SK-N-MC (cell line): ENCODE results near the gene C19orf81.

Source experiments
- DNase-seq: peaks from one replicate; pipeline ENCODE4 v3.0.0-alpha.2; 2011; ENCODE audit warnings: low read depth, low spot score
- H3K27ac ChIP-seq: fragments of 200-600 bp; sonication (generic); 2 replicates; pipeline ENCODE4 v1.5.1; 2016; ENCODE audit warnings: mixed run types
- H3K36me3 ChIP-seq: fragments of 200-600 bp; sonication (generic); 2 replicates; pipeline ENCODE4 v1.6.1; 2017; ENCODE audit warnings: antibody characterized with exemption, low read length, mixed read lengths; ENCODE audit not compliant: insufficient read depth
- H3K4me3 ChIP-seq: fragments of 200-600 bp; sonication (generic); 2 replicates; pipeline ENCODE4 v1.5.1; 2016
- H3K9ac ChIP-seq: fragments of 200-600 bp; sonication (generic); 2 replicates; pipeline ENCODE4 v1.8.0; 2017; ENCODE audit warnings: mixed run types, mixed read lengths; ENCODE audit not compliant: insufficient read length
- H3K9me3 ChIP-seq: fragments of 200-600 bp; sonication (generic); 2 replicates; pipeline ENCODE4 v1.6.1; 2017; ENCODE audit warnings: low read depth, mild to moderate bottlenecking, antibody characterized with exemption, low read length, moderate library complexity, mixed read lengths
- EZH2 ChIP-seq: fragments of 200-600 bp; sonication (generic); IDR thresholded peaks from one replicate; pipeline ENCODE4 v1.6.1; 2017; ENCODE audit warnings: antibody characterized with exemption
- FOXP2 ChIP-seq: optimal IDR thresholded peaks from 2 replicates; pipeline ENCODE3; 2011; ENCODE audit warnings: mild to moderate bottlenecking, moderate library complexity; ENCODE audit not compliant: insufficient read depth; ENCODE audit errors: extremely low read length, control extremely low read depth
- POLR2AphosphoS5 ChIP-seq: IDR thresholded peaks from 2 replicates; pipeline ENCODE4 v1.6.1; 2012; ENCODE audit warnings: mild to moderate bottlenecking, low read depth, low read length, borderline replicate concordance

C19orf81 gene

GRCh38 chr19:50628146-50628545, 21.1 kb upstream of the C19orf81 start:
- H3K9me3 ChIP-seq, result no peaks in the 10 kb centered on the region
- no peak overlapping the region for H3K4me3 ChIP-seq
- TF ChIP-seq EZH2, result no peak
- TF ChIP-seq POLR2AphosphoS5, result no peak
- TF ChIP-seq FOXP2, result no peak
- H3K36me3 ChIP-seq, result no peaks in the 10 kb centered on the region
- no peak overlapping the region for H3K9ac ChIP-seq
- H3K27ac ChIP-seq, result no peak overlapping the region
- no peak for DNase-seq

- H3K36me3 ChIP-seq, result no peaks in the 10 kb centered on the region
- no peak overlapping the region for H3K4me3 ChIP-seq
- no peak overlapping the region for H3K9ac ChIP-seq
- no peak overlapping the region for H3K27ac ChIP-seq
- no peak for TF ChIP-seq EZH2
- no peak for TF ChIP-seq POLR2AphosphoS5
- TF ChIP-seq FOXP2, result no peak
- no peak for DNase-seq
- peaks cover 3% of the 10 kb centered on the region; the same call in 1 of the 2 replicates for H3K9me3 ChIP-seq
Measured at GRCh38 chr19:50628551-50628950, 20.7 kb upstream of the C19orf81 start.

- TF ChIP-seq POLR2AphosphoS5 (no peak), FOXP2 (no peak), EZH2 (no peak)
- Histone ChIP-seq H3K4me3 (no peak overlapping the region), H3K9ac (no peak overlapping the region), H3K27ac (no peak overlapping the region), H3K36me3 (no peaks in the 10 kb centered on the region), H3K9me3 (peaks cover 7% of the 10 kb centered on the region; the same call in 1 of the 2 replicates)
- DNase-seq, result no peak
Measured at GRCh38 chr19:50629194-50629593, 20.1 kb upstream of the C19orf81 start.

GRCh38 chr19:50629801-50630200, 19.4 kb upstream of the C19orf81 start:
- DNase-seq, result no peak
- no peak overlapping the region for H3K27ac ChIP-seq
- H3K9ac ChIP-seq, result no peak overlapping the region
- peaks cover 7% of the 10 kb centered on the region; the same call in 1 of the 2 replicates for H3K9me3 ChIP-seq
- no peaks in the 10 kb centered on the region for H3K36me3 ChIP-seq
- no peak overlapping the region for H3K4me3 ChIP-seq
- TF ChIP-seq FOXP2 (no peak), POLR2AphosphoS5 (no peak), EZH2 (no peak)

GRCh38 chr19:50632151-50632835, 17.0 kb upstream of the C19orf81 start:
- Histone ChIP-seq H3K27ac (no peak overlapping the region), H3K9me3 (peaks cover 7% of the 10 kb centered on the region; the same call in 1 of the 2 replicates), H3K9ac (no peak overlapping the region), H3K36me3 (no peaks in the 10 kb centered on the region), H3K4me3 (no peak overlapping the region)
- TF ChIP-seq POLR2AphosphoS5 (no peak), EZH2 (no peak), FOXP2 (no peak)
- no peak for DNase-seq

- H3K9me3 ChIP-seq, result peaks cover 7% of the 10 kb centered on the region; the same call in 1 of the 2 replicates
- no peak for TF ChIP-seq EZH2
- no peak for TF ChIP-seq FOXP2
- no peak for TF ChIP-seq POLR2AphosphoS5
- DNase-seq, result no peak
Measured at GRCh38 chr19:50633359-50633758, 15.9 kb upstream of the C19orf81 start.

GRCh38 chr19:50633973-50634372, 15.3 kb upstream of the C19orf81 start:
- Histone ChIP-seq H3K36me3 (no peaks in the 10 kb centered on the region), H3K9me3 (peaks cover 7% of the 10 kb centered on the region; the same call in 1 of the 2 replicates), H3K27ac (no peak overlapping the region), H3K9ac (no peak overlapping the region), H3K4me3 (no peak overlapping the region)
- TF ChIP-seq FOXP2, result no peak
- TF ChIP-seq POLR2AphosphoS5, result no peak
- TF ChIP-seq EZH2, result no peak
- DNase-seq, result no peak

More at GRCh38 chr19:50633359-50633758, 15.9 kb upstream of the C19orf81 start:
- H3K36me3 ChIP-seq, result no peaks in the 10 kb centered on the region
- no peak overlapping the region for H3K4me3 ChIP-seq
- H3K9ac ChIP-seq, result no peak overlapping the region
- H3K27ac ChIP-seq, result no peak overlapping the region

GRCh38 chr19:50636317-50637085, 12.7 kb upstream of the C19orf81 start:
- Histone ChIP-seq H3K9me3 (peaks cover 7% of the 10 kb centered on the region; the same call in 1 of the 2 replicates), H3K4me3 (no peak overlapping the region), H3K9ac (no peak overlapping the region), H3K27ac (no peak overlapping the region), H3K36me3 (no peaks in the 10 kb centered on the region)
- DNase-seq, result no peak
- TF ChIP-seq POLR2AphosphoS5, result no peak
- no peak for TF ChIP-seq EZH2
- TF ChIP-seq FOXP2, result no peak

GRCh38 chr19:50638600-50638999, 10.6 kb upstream of the C19orf81 start:
- TF ChIP-seq POLR2AphosphoS5 (no peak), FOXP2 (no peak), EZH2 (no peak)
- Histone ChIP-seq H3K36me3 (no peaks in the 10 kb centered on the region), H3K4me3 (peak overlapping the region; percentile 87), H3K27ac (no peak overlapping the region), H3K9me3 (peaks cover 3% of the 10 kb centered on the region; the same call in 1 of the 2 replicates), H3K9ac (no peak overlapping the region)
- DNase-seq, result no peak
